Mesendoderm (in vitro differentiated cells): ENCODE data around the gene POLR3H.

Experiments
- DNase-seq: peaks from one replicate; pipeline ENCODE4 v3.0.0; 2013
- H2AK5ac ChIP-seq: 2 replicates; pipeline ENCODE4 v1.6.1; 2013; ENCODE audit warnings: low read length, inconsistent platforms
- H2BK120ac ChIP-seq: 2 replicates; pipeline ENCODE4 v1.6.1; 2013; ENCODE audit warnings: low read depth, mild to moderate bottlenecking, low read length, moderate library complexity, mixed read lengths
- H2BK15ac ChIP-seq: replicated peaks from 2 replicates; pipeline ENCODE4 v1.6.1; 2013; ENCODE audit warnings: low read depth, mild to moderate bottlenecking, moderate library complexity
- H2BK5ac ChIP-seq: 2 replicates; pipeline ENCODE4 v1.6.1; 2013; ENCODE audit warnings: low read length, inconsistent platforms
- H3K18ac ChIP-seq: 2 replicates; pipeline ENCODE4 v1.6.1; 2013; ENCODE audit warnings: mild to moderate bottlenecking, low read length, mixed read lengths
- H3K23ac ChIP-seq: one replicate; pipeline ENCODE4 v1.6.1; 2013; ENCODE audit warnings: low read length
- H3K27ac ChIP-seq: 2 replicates; pipeline ENCODE4 v1.5.1; 2013; ENCODE audit warnings: low read depth, mild to moderate bottlenecking, inconsistent platforms, low read length, moderate library complexity
- H3K27me3 ChIP-seq: 2 replicates; pipeline ENCODE4 v1.6.1; 2013; ENCODE audit warnings: low read length, control low read depth, mild to moderate bottlenecking, inconsistent platforms; ENCODE audit not compliant: insufficient read depth, poor library complexity
- H3K36me3 ChIP-seq: 2 replicates; pipeline ENCODE4 v1.6.1; 2013; ENCODE audit warnings: low read length, inconsistent platforms; ENCODE audit not compliant: control insufficient read depth, insufficient read depth
- H3K4ac ChIP-seq: one replicate; pipeline ENCODE4 v1.6.1; 2013; ENCODE audit warnings: low read depth, mild to moderate bottlenecking, low read length, moderate library complexity
- H3K4me1 ChIP-seq: 2 replicates; pipeline ENCODE4 v1.6.1; 2013; ENCODE audit warnings: low read depth, low read length, inconsistent platforms; ENCODE audit not compliant: control insufficient read depth
- H3K4me2 ChIP-seq: 2 replicates; pipeline ENCODE4 v1.6.1; 2013; ENCODE audit warnings: low read length
- H3K4me3 ChIP-seq: 2 replicates; pipeline ENCODE4 v1.5.1; 2013; ENCODE audit warnings: mild to moderate bottlenecking, low read length
- H3K56ac ChIP-seq: one replicate; pipeline ENCODE4 v1.6.1; 2013; ENCODE audit warnings: low read length
- H3K79me1 ChIP-seq: 2 replicates; pipeline ENCODE4 v1.6.1; 2013; ENCODE audit warnings: low read length, inconsistent platforms
- H3K79me2 ChIP-seq: 2 replicates; pipeline ENCODE4 v1.6.1; 2013; ENCODE audit warnings: mild to moderate bottlenecking, low read length; ENCODE audit not compliant: control insufficient read depth, insufficient read depth
- H3K9ac ChIP-seq: 2 replicates; pipeline ENCODE4 v1.6.1; 2013; ENCODE audit warnings: low read length, inconsistent platforms
- H4K5ac ChIP-seq: one replicate; pipeline ENCODE4 v1.6.1; 2013; ENCODE audit warnings: low read length
- H4K8ac ChIP-seq: one replicate; pipeline ENCODE4 v1.6.1; 2013; ENCODE audit warnings: low read depth, mild to moderate bottlenecking, control low read depth, low read length, moderate library complexity
- WGBS: extraction: QIAGEN DNeasy Blood & Tissue Kit; methylation state at CpG from one replicate; pipeline ENCODE4 v1.1.7; 2013; ENCODE audit warnings: low lambda C conversion rate, missing lambda C conversion rate; ENCODE audit not compliant: insufficient coverage; ENCODE audit errors: extremely low coverage; 5-methylcytosine and 5-hydroxymethylcytosine counted together

The POLR3H gene

DNA sequence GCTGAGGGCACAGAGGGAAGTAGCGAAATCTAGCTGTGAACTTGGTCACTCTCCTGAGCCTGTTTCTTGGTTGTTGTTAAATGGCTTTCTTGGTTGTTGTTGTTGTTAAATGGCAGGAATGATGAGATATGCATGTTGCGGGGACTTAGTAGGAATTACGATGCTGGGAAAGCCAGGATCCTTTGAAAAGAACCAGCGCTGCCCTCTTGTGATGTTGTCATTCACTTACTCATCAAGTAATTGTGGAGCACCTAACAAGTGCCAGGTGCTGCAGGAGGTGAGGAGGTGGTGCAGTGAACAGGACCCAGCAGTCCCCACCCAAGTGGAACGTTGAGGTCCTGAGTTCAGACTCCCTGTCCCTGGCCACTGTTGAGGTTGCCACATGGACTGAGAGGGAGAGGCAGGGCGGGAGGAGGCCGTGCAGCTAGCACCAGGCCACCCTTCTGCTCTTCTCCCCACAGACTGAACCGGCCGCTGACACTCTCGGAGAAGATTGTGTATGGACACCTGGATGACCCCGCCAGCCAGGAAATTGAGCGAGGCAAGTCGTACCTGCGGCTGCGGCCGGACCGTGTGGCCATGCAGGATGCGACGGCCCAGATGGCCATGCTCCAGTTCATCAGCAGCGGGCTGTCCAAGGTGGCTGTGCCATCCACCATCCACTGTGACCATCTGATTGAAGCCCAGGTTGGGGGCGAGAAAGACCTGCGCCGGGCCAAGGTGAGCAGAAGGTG is 36.8 kb downstream of the POLR3H start:
- no peak overlapping the region for H3K27ac ChIP-seq
- H3K79me2 ChIP-seq: no peaks in the 10 kb centered on the region
- no peak overlapping the region for H4K5ac ChIP-seq
- no peak overlapping the region for H4K8ac ChIP-seq
- no peak overlapping the region for H3K9ac ChIP-seq
- no peak overlapping the region for H3K4me3 ChIP-seq
- H2BK120ac ChIP-seq: no peak overlapping the region
- no peak overlapping the region for H3K23ac ChIP-seq
- no peak overlapping the region for H3K18ac ChIP-seq
- H3K79me1 ChIP-seq: peaks cover 2% of the 10 kb centered on the region
- H3K4me2 ChIP-seq: no peak overlapping the region
- DNase-seq: no peak
- H3K4ac ChIP-seq: no peak overlapping the region
- WGBS: no CpG with 5 or more reads among the region's 23 CpGs
- no peak overlapping the region for H2AK5ac ChIP-seq
- H3K56ac ChIP-seq: peak overlapping the region; percentile 34
- H3K4me1 ChIP-seq: peaks cover 4% of the 10 kb centered on the region
- H2BK5ac ChIP-seq: no peak overlapping the region
- no peak overlapping the region for H2BK15ac ChIP-seq
- no peaks in the 10 kb centered on the region for H3K27me3 ChIP-seq
- H3K36me3 ChIP-seq: no peaks in the 10 kb centered on the region

DNA sequence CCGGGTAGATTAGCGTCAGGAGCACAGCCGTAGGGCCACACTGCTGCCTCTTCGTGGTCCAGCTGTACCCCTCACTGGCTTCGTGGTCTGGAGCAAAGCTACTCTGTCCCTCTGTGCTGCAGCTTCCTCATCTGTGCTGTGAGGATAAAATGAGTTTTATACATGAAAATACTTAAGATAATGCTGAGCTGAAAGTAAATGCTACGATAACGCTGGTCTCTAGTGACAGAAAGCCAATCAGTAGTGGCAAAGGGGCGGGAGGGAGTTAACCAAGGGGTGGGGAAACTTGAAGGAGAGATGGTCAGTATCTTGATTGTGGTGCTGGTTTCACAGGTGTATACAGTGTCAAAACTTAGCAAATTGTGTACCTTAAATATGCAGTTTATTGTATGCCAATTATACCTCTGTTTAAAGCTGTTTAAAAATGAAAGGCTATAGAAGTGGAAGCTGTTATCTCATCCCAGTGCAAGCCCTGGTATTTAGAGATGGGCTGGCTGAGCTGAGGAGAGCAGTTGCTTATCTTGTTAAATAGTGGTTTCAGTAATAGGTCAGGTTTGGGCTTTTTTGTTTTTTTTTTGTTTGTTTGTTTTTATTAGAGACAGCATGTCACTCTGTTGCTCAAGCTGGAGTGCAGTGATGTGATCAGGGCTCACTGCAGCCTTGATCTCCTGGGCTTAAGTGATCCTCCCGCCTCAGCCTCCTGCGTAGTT is 38.6 kb downstream of the POLR3H start:
- WGBS: no CpG with 5 or more reads among the region's 10 CpGs
- H3K9ac ChIP-seq: no peak overlapping the region
- no peak overlapping the region for H3K4me2 ChIP-seq
- no peaks in the 10 kb centered on the region for H3K4me1 ChIP-seq
- no peaks in the 10 kb centered on the region for H3K27me3 ChIP-seq
- H4K8ac ChIP-seq: no peak overlapping the region
- H3K18ac ChIP-seq: no peak overlapping the region
- no peak overlapping the region for H3K56ac ChIP-seq
- H2BK5ac ChIP-seq: no peak overlapping the region
- no peaks in the 10 kb centered on the region for H3K36me3 ChIP-seq
- H3K27ac ChIP-seq: no peak overlapping the region
- no peak overlapping the region for H2BK120ac ChIP-seq
- H2AK5ac ChIP-seq: no peak overlapping the region
- no peak overlapping the region for H3K4me3 ChIP-seq
- no peaks in the 10 kb centered on the region for H3K79me2 ChIP-seq
- no peak overlapping the region for H3K4ac ChIP-seq
- no peak overlapping the region for H2BK15ac ChIP-seq
- H4K5ac ChIP-seq: no peak overlapping the region
- no peak for DNase-seq
- peaks cover 4% of the 10 kb centered on the region for H3K79me1 ChIP-seq
- no peak overlapping the region for H3K23ac ChIP-seq

DNA sequence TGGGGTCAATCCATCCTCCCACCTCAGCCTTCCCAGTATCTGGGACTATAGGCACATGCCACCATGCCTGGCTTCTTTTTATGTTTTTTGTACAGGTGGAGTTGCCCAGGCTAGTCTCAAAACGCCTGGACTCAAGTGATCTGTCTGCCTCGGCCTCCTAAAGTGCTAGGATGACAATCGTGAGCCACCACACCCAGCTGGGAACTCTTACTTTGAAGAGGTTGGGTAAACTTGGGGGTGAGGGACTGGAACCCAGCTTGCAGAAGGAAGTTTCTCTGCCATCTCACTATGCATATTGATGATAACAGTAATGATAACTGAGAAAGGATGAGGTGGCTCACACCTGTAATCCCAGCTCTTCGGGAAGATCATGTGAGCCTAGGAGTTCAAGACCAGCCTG is 39.5 kb downstream of the POLR3H start:
- no CpG with 5 or more reads among the region's 4 CpGs for WGBS
- no peak overlapping the region for H3K4me2 ChIP-seq
- H4K5ac ChIP-seq: no peak overlapping the region
- H3K27me3 ChIP-seq: no peaks in the 10 kb centered on the region
- no peak overlapping the region for H3K18ac ChIP-seq
- H3K36me3 ChIP-seq: no peaks in the 10 kb centered on the region
- no peak overlapping the region for H3K4ac ChIP-seq
- H3K23ac ChIP-seq: no peak overlapping the region
- no peak overlapping the region for H4K8ac ChIP-seq
- DNase-seq: no peak
- no peak overlapping the region for H2AK5ac ChIP-seq
- H3K9ac ChIP-seq: no peak overlapping the region
- H3K79me1 ChIP-seq: peaks cover 4% of the 10 kb centered on the region
- H2BK120ac ChIP-seq: no peak overlapping the region
- no peak overlapping the region for H2BK5ac ChIP-seq
- H3K27ac ChIP-seq: no peak overlapping the region
- H2BK15ac ChIP-seq: no peak overlapping the region
- H3K4me3 ChIP-seq: no peak overlapping the region
- no peaks in the 10 kb centered on the region for H3K4me1 ChIP-seq
- no peaks in the 10 kb centered on the region for H3K79me2 ChIP-seq
- H3K56ac ChIP-seq: no peak overlapping the region

DNA sequence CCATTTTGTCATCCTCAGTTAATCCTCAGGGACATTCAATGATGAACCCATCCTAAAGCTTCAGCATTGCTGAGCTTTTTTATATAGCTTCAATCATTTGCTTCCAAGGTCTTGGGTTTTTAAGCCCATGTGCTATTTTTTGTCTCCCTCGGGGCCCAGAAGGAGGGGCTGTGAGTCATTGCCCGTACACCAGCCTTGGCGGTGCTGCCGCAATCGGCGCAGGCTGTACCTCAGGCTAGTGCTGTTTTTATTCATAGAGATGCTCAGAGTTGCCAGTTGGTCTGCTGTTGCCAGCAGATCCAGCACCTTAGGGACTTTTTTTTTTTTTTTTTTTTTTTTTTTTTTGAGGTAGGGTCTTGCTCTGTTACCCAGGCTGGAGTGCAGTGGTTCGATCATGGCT is 39.9 kb downstream of the POLR3H start:
- Histone ChIP-seq H3K27ac (no peak overlapping the region), H4K8ac (no peak overlapping the region), H2BK120ac (no peak overlapping the region), H3K9ac (no peak overlapping the region), H3K27me3 (no peaks in the 10 kb centered on the region), H3K36me3 (no peaks in the 10 kb centered on the region), H3K18ac (no peak overlapping the region), H3K79me1 (peaks cover 4% of the 10 kb centered on the region), H2BK15ac (no peak overlapping the region), H3K56ac (no peak overlapping the region), H3K4me2 (no peak overlapping the region), H2AK5ac (no peak overlapping the region), H3K4ac (no peak overlapping the region), H3K4me3 (no peak overlapping the region), H4K5ac (no peak overlapping the region), H3K79me2 (no peaks in the 10 kb centered on the region), H3K4me1 (no peaks in the 10 kb centered on the region), H2BK5ac (no peak overlapping the region), H3K23ac (no peak overlapping the region)
- WGBS: no CpG with 5 or more reads among the region's 7 CpGs
- no peak for DNase-seq

DNA sequence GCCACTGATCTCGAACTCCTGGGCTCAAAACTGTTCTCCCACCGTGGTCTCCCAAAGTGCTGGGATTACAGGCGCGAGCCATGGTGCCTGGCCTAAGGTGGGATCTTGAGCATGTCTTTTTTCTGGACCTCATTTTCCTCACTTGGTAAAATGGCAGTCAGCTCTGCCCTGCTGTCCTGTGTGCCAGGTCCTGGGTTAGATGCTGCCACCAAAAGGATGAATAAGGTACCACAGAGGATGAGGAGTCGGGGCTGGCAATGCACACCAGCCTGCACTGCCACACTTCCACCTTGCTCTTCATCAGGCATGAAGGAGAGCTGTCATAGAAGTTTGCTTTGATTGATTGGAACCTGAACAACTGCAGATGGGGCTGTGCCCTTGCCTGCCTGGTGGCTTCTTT is 43.1 kb downstream of the POLR3H start:
- H2BK5ac ChIP-seq: no peak overlapping the region
- no peak overlapping the region for H3K4me2 ChIP-seq
- H3K79me2 ChIP-seq: no peaks in the 10 kb centered on the region
- DNase-seq: peak; percentile 37
- H4K8ac ChIP-seq: no peak overlapping the region
- H3K4ac ChIP-seq: no peak overlapping the region
- H3K18ac ChIP-seq: no peak overlapping the region
- WGBS: no CpG with 5 or more reads among the region's 5 CpGs
- no peaks in the 10 kb centered on the region for H3K4me1 ChIP-seq
- no peak overlapping the region for H3K56ac ChIP-seq
- no peak overlapping the region for H2BK120ac ChIP-seq
- H3K79me1 ChIP-seq: peaks cover 4% of the 10 kb centered on the region
- no peak overlapping the region for H3K9ac ChIP-seq
- H3K4me3 ChIP-seq: no peak overlapping the region
- H2AK5ac ChIP-seq: no peak overlapping the region
- H2BK15ac ChIP-seq: no peak overlapping the region
- H3K23ac ChIP-seq: no peak overlapping the region
- no peaks in the 10 kb centered on the region for H3K36me3 ChIP-seq
- no peaks in the 10 kb centered on the region for H3K27me3 ChIP-seq
- no peak overlapping the region for H4K5ac ChIP-seq
- no peak overlapping the region for H3K27ac ChIP-seq
